Endothelial cell of umbilical vein (primary cell): ENCODE data around the gene CYP4F8. TPM values are rescaled to one million over a fixed set of nuclear protein-coding genes. Genes with fewer than 3 reads are reported as not detected.

Source experiments
- BruUV-seq: library from RNA; stranded (reverse); fragments of 400-500 nt; replicated peaks from 2 replicates; lab custom pipeline; 2021; lab: Mats Ljungman, UMichigan
- CTCF ChIA-PET: fragments of 300-600, 350-600 bp; sonication (Branson Sonifier 250); formaldehyde crosslinking; loops from one replicate; lab custom pipeline; 2021; ENCODE audit warnings: antibody characterized with exemption, inconsistent platforms; lab: Charles Lee
- POLR2A ChIA-PET: fragments of 300-600, 350-600 bp; sonication (Branson Sonifier 250); formaldehyde crosslinking; loops from one replicate; lab custom pipeline; 2021; ENCODE audit warnings: antibody characterized with exemption, inconsistent platforms; lab: Charles Lee
- DNase-seq: peaks from one replicate; pipeline ENCODE4 v3.0.0-alpha.2; 2011; ENCODE audit warnings: low read depth, low spot score
- FAIRE-seq: peaks from 2 replicates; lab custom pipeline; 2011; peaks lifted over from hg19 to GRCh38; lab: Jason Lieb, UNC
- H2AFZ ChIP-seq: 2 replicates; pipeline ENCODE4 v1.6.0; 2012; ENCODE audit warnings: low read depth, low read length, control low read depth, inconsistent platforms
- H3K27ac ChIP-seq: 2 replicates; pipeline ENCODE4 v1.5.1; 2011; ENCODE audit warnings: low read depth, mild to moderate bottlenecking, control low read depth, low read length, moderate library complexity; ENCODE audit not compliant: insufficient read depth
- H3K27me3 ChIP-seq, 2 experiments: 2 replicates each; pipeline versions ENCODE4 v1.6.0 to v1.6.1; 2011; ENCODE audit warnings: low read length in 2 of 2, mixed read lengths in 1 of 2; ENCODE audit not compliant: control insufficient read depth in 2 of 2, insufficient read depth in 2 of 2
- H3K36me3 ChIP-seq, 2 experiments: 2 replicates in 1 of 2; 3 replicates in 1 of 2; pipeline ENCODE4 v1.5.1; 2011; ENCODE audit warnings: low read length in 2 of 2, mild to moderate bottlenecking in 1 of 2, moderate library complexity in 1 of 2; ENCODE audit not compliant: control insufficient read depth in 2 of 2, insufficient read depth in 2 of 2; ENCODE audit errors: extremely low read depth in 1 of 2
- H3K4me1 ChIP-seq: 3 replicates; pipeline ENCODE4 v1.5.1; 2011; ENCODE audit warnings: mild to moderate bottlenecking, low read length; ENCODE audit not compliant: control insufficient read depth, insufficient read depth; ENCODE audit errors: extremely low read depth
- H3K4me2 ChIP-seq: 2 replicates; pipeline ENCODE4 v1.6.1; 2011; ENCODE audit warnings: low read length, control low read depth, mixed read lengths; ENCODE audit not compliant: insufficient read depth
- H3K4me3 ChIP-seq, 3 experiments: fragments of 200-600 bp in 1 of 3; sonication (generic), shearing (Covaris generic) in 1 of 3; replicated peaks in 1 of 3; 2 replicates each; pipeline ENCODE4 v1.5.1; 2011 to 2016; ENCODE audit warnings: control low read depth in 3 of 3, low read length in 3 of 3, mild to moderate bottlenecking in 2 of 3, inconsistent platforms in 1 of 3, low read depth in 1 of 3, moderate library complexity in 1 of 3; ENCODE audit not compliant: insufficient read depth in 1 of 3
- H3K79me2 ChIP-seq: 2 replicates; pipeline ENCODE4 v1.6.0; 2012; ENCODE audit warnings: low read length, inconsistent platforms; ENCODE audit not compliant: control insufficient read depth, insufficient read depth
- H3K9ac ChIP-seq: replicated peaks from 2 replicates; pipeline ENCODE3; 2011; ENCODE audit warnings: low read length, control low read depth; ENCODE audit not compliant: insufficient read depth; ENCODE audit errors: extremely low read depth
- H3K9me1 ChIP-seq: replicated peaks from 3 replicates; pipeline ENCODE4 v1.6.0; 2011; ENCODE audit warnings: mild to moderate bottlenecking, low read length; ENCODE audit not compliant: control insufficient read depth, insufficient read depth; ENCODE audit errors: extremely low read depth
- H3K9me3 ChIP-seq: replicated peaks from 2 replicates; pipeline ENCODE4 v1.5.1; 2012; ENCODE audit warnings: low read length, inconsistent platforms; ENCODE audit not compliant: control insufficient read depth, insufficient read depth
- H4K20me1 ChIP-seq: replicated peaks from 2 replicates; pipeline ENCODE3; 2011; ENCODE audit warnings: mild to moderate bottlenecking, low read length; ENCODE audit not compliant: control insufficient read depth, insufficient read depth; ENCODE audit errors: extremely low read depth
- EZH2 ChIP-seq: IDR thresholded peaks from 2 replicates; pipeline ENCODE4 v1.6.1; 2012; ENCODE audit warnings: borderline replicate concordance, low read depth, mild to moderate bottlenecking, moderate library complexity, low read length, inconsistent platforms; ENCODE audit not compliant: severe bottlenecking
- FOS ChIP-seq: IDR thresholded peaks from 2 replicates; pipeline ENCODE4 v1.6.1; 2011; ENCODE audit warnings: mild to moderate bottlenecking, low read length, moderate library complexity, borderline replicate concordance; ENCODE audit not compliant: insufficient read depth
- GATA2 ChIP-seq: IDR thresholded peaks from 2 replicates; pipeline ENCODE4 v1.7.0; 2011; ENCODE audit warnings: low read depth, mild to moderate bottlenecking, moderate library complexity, mixed read lengths, low read length; ENCODE audit not compliant: insufficient read length, insufficient read depth
- JUN ChIP-seq: IDR thresholded peaks from 2 replicates; pipeline ENCODE4 v1.6.1; 2011; ENCODE audit warnings: borderline replicate concordance, low read depth; ENCODE audit not compliant: insufficient read length, insufficient read depth
- MYC ChIP-seq: IDR thresholded peaks from one replicate; pipeline ENCODE4 v1.6.1; 2011; ENCODE audit warnings: mild to moderate bottlenecking, low read depth, low read length
- POLR2A ChIP-seq: IDR thresholded peaks from 2 replicates; pipeline ENCODE4 v1.6.1; 2012; ENCODE audit warnings: low read depth, mild to moderate bottlenecking, control low read depth, low read length
- POLR2AphosphoS5 ChIP-seq: IDR thresholded peaks from 2 replicates; pipeline ENCODE4 v1.6.1; 2012; ENCODE audit warnings: low read depth, mild to moderate bottlenecking, control low read depth, low read length, moderate library complexity; ENCODE audit not compliant: insufficient read depth
- dilution Hi-C: fragments of 300-500 bp; cut with MboI; formaldehyde crosslinking; loops from one replicate; pipeline ENCODE4 v1.15.0; 2019; ENCODE audit warnings: low sequenced_read_pairs; ENCODE audit not compliant: extremely low pct_ligation_motif_present
- intact Hi-C: fragments of 100-400 bp; cut with micrococcal nuclease; formaldehyde crosslinking; loops from one replicate; pipeline ENCODE4 v1.10.0; 2022
- polyA plus RNA-seq, 4 experiments: library from polyadenylated mRNA; depleted of rRNA in 3 of 4; stranded (reverse) in 3 of 4; unstranded in 1 of 4; fragments of >200 nt; gene quantifications; 2 replicates each; pipeline versions ENCODE4 v1.2.1 to v1.2.3, GENCODE V29; 2011 to 2012; ENCODE audit warnings: missing spikeins in 1 of 4
- total RNA-seq: library from RNA; stranded (reverse); gene quantifications from 2 replicates; pipeline ENCODE4 v1.2.3, GENCODE V29; 2021
- TF ChIP-seq, protein P1 (sequence below): IDR thresholded peaks from 2 replicates; pipeline ENCODE4 v1.6.1; 2011; ENCODE audit not compliant: insufficient read depth, insufficient read length
- TF ChIP-seq, protein P2 (sequence below), 2 donors: IDR thresholded peaks; 1 replicate in 1 of 2; 2 replicates in 1 of 2; pipeline ENCODE4 v1.5.1; 2011; ENCODE audit warnings: low read length in 2 of 2, mild to moderate bottlenecking in 2 of 2, moderate library complexity in 2 of 2, control low read depth in 1 of 2, inconsistent platforms in 1 of 2, low read depth in 1 of 2; ENCODE audit not compliant: insufficient read depth in 1 of 2; ENCODE audit errors: extremely low read depth in 1 of 2

Gene CYP4F8
- total and polyA plus RNA-seq, 2 donors (not counting 3 experiments of a cell fraction or from before 2014, with no cell fraction given): not detected

DNA sequence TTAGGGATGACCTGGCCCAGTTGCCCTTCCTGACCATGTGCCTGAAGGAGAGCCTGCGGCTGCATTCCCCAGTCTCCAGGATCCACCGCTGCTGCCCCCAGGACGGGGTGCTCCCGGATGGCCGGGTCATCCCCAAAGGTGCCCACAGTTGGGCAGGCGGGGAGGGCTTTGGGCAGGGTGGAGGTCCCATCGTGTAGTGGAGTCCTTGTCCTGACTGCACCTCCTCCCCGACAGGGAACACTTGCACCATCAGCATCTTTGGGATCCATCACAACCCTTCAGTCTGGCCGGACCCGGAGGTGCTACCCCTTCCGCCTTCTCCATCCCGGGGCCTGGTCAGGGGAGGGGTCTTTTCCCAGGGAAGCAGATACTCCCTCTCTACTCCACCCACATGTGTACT, 31.7 kb upstream of the CYP4F8 start:
- H3K4me1 ChIP-seq: no peaks in the 10 kb centered on the region
- no peaks in the 10 kb centered on the region for H3K9me1 ChIP-seq
- dilution Hi-C loops (no loop called here), intact Hi-C loops (no loop called here)
- ChIA-PET POLR2A (no interaction called here), CTCF (no interaction called here)
- no peak overlapping the region for H2AFZ ChIP-seq
- no peaks in the 10 kb centered on the region for H4K20me1 ChIP-seq
- H3K4me3 ChIP-seq: no peak overlapping the region
- no peak overlapping the region for H3K27ac ChIP-seq
- H3K4me2 ChIP-seq: no peak overlapping the region
- H3K27me3 ChIP-seq: no peaks in the 10 kb centered on the region
- FAIRE-seq: no peak
- H3K79me2 ChIP-seq: no peaks in the 10 kb centered on the region
- DNase-seq: no peak
- H3K9ac ChIP-seq: no peak overlapping the region
- TF ChIP-seq, protein P1, sequence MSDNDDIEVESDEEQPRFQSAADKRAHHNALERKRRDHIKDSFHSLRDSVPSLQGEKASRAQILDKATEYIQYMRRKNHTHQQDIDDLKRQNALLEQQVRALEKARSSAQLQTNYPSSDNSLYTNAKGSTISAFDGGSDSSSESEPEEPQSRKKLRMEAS: no peak
- TF ChIP-seq MYC (no peak), POLR2AphosphoS5 (no peak), POLR2A (no peak), FOS (no peak), JUN (no peak), EZH2 (no peak), GATA2 (no peak)
- TF ChIP-seq, protein P2, sequence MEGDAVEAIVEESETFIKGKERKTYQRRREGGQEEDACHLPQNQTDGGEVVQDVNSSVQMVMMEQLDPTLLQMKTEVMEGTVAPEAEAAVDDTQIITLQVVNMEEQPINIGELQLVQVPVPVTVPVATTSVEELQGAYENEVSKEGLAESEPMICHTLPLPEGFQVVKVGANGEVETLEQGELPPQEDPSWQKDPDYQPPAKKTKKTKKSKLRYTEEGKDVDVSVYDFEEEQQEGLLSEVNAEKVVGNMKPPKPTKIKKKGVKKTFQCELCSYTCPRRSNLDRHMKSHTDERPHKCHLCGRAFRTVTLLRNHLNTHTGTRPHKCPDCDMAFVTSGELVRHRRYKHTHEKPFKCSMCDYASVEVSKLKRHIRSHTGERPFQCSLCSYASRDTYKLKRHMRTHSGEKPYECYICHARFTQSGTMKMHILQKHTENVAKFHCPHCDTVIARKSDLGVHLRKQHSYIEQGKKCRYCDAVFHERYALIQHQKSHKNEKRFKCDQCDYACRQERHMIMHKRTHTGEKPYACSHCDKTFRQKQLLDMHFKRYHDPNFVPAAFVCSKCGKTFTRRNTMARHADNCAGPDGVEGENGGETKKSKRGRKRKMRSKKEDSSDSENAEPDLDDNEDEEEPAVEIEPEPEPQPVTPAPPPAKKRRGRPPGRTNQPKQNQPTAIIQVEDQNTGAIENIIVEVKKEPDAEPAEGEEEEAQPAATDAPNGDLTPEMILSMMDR (IDR thresholded peaks at IDR 0.05; ENCODE audit: extremely low read depth in 1 of 2, insufficient read depth in 1 of 2, low read depth in 1 of 2, low read length in 2 of 2): no peak
- BruUV-seq: no TSS peak
- H3K9me3 ChIP-seq: no peaks in the 10 kb centered on the region
- no peaks in the 10 kb centered on the region for H3K36me3 ChIP-seq
